SU-DHL-6 (cell line): Measurements from ENCODE around the gene ZSCAN31.

Source experiments
- EZH2phosphoT487 ChIP-seq: fragments of 200-600 bp; sonication (generic), shearing (Covaris generic); conservative IDR thresholded peaks from 2 replicates; pipeline ENCODE4 v1.6.1; 2018; ENCODE audit warnings: mild to moderate bottlenecking, antibody characterized with exemption, low read length, moderate library complexity, mixed read lengths
- TF ChIP-seq, protein P1 (sequence below): fragments of 200-600 bp; sonication (generic); IDR thresholded peaks from one replicate; pipeline ENCODE4 v1.5.1; 2017; ENCODE audit warnings: antibody characterized with exemption, mild to moderate bottlenecking, low read length, moderate library complexity; ENCODE audit not compliant: insufficient read depth, poor library complexity, severe bottlenecking

DNA sequence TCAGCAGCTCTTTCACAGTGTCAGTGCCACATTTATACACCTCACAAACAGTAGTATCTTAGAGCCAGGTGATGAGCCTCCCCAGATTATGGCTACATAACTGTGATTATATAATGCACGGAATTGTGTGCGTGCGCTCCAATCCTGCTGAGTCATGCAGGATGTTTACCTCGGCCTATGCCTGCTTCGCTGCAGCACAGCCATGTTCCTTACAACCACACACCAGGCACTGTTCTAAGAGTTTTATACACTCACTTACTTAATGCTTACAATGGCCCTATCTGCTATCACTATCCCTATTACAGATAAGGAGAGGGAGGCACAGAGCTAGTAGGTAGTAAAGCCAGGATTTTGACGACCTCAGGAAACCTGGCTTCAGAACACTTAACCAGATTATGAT lies 21.1 kb upstream of the ZSCAN31 start:
- TF ChIP-seq, protein P1, sequence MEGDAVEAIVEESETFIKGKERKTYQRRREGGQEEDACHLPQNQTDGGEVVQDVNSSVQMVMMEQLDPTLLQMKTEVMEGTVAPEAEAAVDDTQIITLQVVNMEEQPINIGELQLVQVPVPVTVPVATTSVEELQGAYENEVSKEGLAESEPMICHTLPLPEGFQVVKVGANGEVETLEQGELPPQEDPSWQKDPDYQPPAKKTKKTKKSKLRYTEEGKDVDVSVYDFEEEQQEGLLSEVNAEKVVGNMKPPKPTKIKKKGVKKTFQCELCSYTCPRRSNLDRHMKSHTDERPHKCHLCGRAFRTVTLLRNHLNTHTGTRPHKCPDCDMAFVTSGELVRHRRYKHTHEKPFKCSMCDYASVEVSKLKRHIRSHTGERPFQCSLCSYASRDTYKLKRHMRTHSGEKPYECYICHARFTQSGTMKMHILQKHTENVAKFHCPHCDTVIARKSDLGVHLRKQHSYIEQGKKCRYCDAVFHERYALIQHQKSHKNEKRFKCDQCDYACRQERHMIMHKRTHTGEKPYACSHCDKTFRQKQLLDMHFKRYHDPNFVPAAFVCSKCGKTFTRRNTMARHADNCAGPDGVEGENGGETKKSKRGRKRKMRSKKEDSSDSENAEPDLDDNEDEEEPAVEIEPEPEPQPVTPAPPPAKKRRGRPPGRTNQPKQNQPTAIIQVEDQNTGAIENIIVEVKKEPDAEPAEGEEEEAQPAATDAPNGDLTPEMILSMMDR: no peak
- TF ChIP-seq EZH2phosphoT487: no peak
